ENCODE measurements around the gene PRR22. TPM values are rescaled to one million over a fixed set of nuclear protein-coding genes. Genes with fewer than 3 reads are reported as not detected.
A peak's percentile ranks its signal among the peaks of the same experiment; 100 is the strongest.

Gene PRR22
- total RNA-seq, 1 experiment from 2014 or later: 13.5 TPM

DNA sequence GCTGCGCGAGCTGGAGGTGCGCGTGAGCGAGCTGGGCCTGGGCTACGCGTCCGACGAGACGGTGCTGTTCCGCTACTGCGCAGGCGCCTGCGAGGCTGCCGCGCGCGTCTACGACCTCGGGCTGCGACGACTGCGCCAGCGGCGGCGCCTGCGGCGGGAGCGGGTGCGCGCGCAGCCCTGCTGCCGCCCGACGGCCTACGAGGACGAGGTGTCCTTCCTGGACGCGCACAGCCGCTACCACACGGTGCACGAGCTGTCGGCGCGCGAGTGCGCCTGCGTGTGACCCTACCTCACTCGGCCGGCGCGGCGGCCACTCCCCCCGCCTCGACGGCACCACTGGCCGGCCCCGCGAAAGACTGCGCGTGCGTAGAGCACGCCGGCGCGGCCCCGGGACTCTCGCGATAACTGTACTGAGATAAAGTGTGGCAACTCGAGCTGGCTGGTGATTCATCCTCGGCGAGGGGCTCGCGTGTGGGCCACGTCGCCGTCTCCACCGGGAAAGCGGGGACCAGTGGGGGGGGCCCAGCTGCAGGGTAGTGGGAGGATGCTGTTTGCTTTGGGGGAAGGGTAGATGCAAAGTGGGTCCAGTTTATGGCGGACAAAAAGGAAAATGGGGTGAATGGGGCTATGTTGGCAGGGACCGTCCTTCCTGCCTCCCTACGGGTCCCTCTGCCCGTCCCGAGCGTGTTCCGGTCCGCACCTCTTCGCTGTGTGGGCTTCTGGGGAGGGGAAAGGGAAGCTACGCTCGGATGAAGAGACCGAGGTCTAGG is 43.5 kb upstream of the PRR22 start (continued):
- TF ChIP-seq, protein P1, sequence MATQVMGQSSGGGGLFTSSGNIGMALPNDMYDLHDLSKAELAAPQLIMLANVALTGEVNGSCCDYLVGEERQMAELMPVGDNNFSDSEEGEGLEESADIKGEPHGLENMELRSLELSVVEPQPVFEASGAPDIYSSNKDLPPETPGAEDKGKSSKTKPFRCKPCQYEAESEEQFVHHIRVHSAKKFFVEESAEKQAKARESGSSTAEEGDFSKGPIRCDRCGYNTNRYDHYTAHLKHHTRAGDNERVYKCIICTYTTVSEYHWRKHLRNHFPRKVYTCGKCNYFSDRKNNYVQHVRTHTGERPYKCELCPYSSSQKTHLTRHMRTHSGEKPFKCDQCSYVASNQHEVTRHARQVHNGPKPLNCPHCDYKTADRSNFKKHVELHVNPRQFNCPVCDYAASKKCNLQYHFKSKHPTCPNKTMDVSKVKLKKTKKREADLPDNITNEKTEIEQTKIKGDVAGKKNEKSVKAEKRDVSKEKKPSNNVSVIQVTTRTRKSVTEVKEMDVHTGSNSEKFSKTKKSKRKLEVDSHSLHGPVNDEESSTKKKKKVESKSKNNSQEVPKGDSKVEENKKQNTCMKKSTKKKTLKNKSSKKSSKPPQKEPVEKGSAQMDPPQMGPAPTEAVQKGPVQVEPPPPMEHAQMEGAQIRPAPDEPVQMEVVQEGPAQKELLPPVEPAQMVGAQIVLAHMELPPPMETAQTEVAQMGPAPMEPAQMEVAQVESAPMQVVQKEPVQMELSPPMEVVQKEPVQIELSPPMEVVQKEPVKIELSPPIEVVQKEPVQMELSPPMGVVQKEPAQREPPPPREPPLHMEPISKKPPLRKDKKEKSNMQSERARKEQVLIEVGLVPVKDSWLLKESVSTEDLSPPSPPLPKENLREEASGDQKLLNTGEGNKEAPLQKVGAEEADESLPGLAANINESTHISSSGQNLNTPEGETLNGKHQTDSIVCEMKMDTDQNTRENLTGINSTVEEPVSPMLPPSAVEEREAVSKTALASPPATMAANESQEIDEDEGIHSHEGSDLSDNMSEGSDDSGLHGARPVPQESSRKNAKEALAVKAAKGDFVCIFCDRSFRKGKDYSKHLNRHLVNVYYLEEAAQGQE (IDR thresholded peaks at IDR 0.05; ENCODE audit: low read depth): no peak
- TF ChIP-seq, protein P2, sequence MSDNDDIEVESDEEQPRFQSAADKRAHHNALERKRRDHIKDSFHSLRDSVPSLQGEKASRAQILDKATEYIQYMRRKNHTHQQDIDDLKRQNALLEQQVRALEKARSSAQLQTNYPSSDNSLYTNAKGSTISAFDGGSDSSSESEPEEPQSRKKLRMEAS (IDR thresholded peaks at IDR 0.05): peak; percentile 82; the same call in 1 of the 2 replicates
- TF ChIP-seq POLR2AphosphoS5 (IDR thresholded peaks at IDR 0.05; ENCODE audit: low read depth, low read length): peak; percentile 100
- no peak for TF ChIP-seq ELF1 (IDR thresholded peaks at IDR 0.05; ENCODE audit: borderline replicate concordance, low read depth)
- peak; percentile 27; the same call in 1 of the 2 replicates for TF ChIP-seq ZFX (IDR thresholded peaks at IDR 0.05)
- TF ChIP-seq YY1 (IDR thresholded peaks at IDR 0.05; ENCODE audit: extremely low read depth, insufficient replicate concordance, low read depth, low read length): peak; percentile 44
- TF ChIP-seq, protein P3, sequence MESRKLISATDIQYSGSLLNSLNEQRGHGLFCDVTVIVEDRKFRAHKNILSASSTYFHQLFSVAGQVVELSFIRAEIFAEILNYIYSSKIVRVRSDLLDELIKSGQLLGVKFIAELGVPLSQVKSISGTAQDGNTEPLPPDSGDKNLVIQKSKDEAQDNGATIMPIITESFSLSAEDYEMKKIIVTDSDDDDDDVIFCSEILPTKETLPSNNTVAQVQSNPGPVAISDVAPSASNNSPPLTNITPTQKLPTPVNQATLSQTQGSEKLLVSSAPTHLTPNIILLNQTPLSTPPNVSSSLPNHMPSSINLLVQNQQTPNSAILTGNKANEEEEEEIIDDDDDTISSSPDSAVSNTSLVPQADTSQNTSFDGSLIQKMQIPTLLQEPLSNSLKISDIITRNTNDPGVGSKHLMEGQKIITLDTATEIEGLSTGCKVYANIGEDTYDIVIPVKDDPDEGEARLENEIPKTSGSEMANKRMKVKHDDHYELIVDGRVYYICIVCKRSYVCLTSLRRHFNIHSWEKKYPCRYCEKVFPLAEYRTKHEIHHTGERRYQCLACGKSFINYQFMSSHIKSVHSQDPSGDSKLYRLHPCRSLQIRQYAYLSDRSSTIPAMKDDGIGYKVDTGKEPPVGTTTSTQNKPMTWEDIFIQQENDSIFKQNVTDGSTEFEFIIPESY (IDR thresholded peaks at IDR 0.05; ENCODE audit: extremely low read depth, insufficient replicate concordance, low read length): peak; percentile 97
- TF ChIP-seq SRF (IDR thresholded peaks at IDR 0.05; ENCODE audit: low read depth): no peak; the same call in 1 of the 2 replicates

Data from HCT116 (cell line).